IPS-11a (cell line): ENCODE data around the gene LMCD1.

Experiments used
- H3K4me3 ChIP-seq: one replicate; pipeline ENCODE4 v1.5.1; 2013; ENCODE audit warnings: low read depth, low read length, control low read depth

The LMCD1 gene

GRCh38 chr3:8556473-8556869 lies 54.8 kb downstream of the LMCD1 start:
- no peak overlapping the region for H3K4me3 ChIP-seq

GRCh38 chr3:8557298-8557697 lies 55.7 kb downstream of the LMCD1 start:
- H3K4me3 ChIP-seq = no peak overlapping the region

- no peak overlapping the region for H3K4me3 ChIP-seq
Observed at GRCh38 chr3:8558645-8559044, 57.0 kb downstream of the LMCD1 start.

- H3K4me3 ChIP-seq = no peak overlapping the region
Observed at GRCh38 chr3:8559351-8559750, 57.7 kb downstream of the LMCD1 start.

- H3K4me3 ChIP-seq = no peak overlapping the region
Observed at GRCh38 chr3:8560366-8561007, 58.9 kb downstream of the LMCD1 start.

GRCh38 chr3:8561370-8561769 lies 59.7 kb downstream of the LMCD1 start:
- H3K4me3 ChIP-seq = no peak overlapping the region

DNA sequence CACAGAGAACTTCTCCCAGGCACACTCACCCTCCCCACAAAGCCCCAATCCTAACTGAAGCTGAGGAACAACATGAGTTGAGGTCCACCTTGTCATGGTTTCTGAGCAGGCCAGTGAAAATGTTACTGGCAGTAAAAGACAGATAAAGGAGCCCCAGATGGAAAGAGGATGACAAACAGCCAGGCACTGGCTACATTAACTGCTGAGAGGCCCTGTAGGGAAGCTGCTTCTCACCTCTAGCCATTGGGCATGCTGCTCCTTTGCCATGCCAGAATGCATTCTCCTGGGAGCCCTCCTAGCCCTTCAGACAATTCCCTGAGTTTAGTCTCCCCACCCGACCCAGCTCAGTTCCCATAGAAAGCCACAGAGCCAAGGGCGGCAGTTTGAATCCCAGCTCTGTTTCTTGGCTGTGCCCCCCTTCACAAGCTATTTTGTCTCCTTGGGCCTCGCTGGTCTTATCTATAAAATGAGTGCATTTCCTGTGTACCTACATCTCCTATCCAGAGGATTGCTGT lies 60.5 kb downstream of the LMCD1 start:
- no peak overlapping the region for H3K4me3 ChIP-seq

DNA sequence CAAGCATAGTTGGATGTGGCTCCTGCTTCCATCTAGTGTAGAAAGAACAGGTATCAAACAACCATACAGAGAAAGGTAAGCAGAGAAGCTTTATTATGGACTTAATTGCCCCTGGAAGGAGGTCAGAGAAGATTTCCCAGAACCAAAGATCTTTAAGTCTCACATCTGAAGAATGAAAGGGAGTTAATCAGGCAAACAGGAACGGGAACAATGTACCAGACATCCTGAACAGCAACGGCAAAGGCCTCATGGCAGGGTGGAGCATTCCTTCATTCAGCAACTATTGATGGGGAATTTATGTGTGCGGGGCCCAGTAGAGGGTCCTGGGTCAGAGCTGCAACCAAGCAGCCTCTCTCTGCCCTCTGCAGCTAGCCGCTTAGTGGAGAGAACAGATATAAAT lies 61.5 kb downstream of the LMCD1 start:
- H3K4me3 ChIP-seq = no peak overlapping the region

DNA sequence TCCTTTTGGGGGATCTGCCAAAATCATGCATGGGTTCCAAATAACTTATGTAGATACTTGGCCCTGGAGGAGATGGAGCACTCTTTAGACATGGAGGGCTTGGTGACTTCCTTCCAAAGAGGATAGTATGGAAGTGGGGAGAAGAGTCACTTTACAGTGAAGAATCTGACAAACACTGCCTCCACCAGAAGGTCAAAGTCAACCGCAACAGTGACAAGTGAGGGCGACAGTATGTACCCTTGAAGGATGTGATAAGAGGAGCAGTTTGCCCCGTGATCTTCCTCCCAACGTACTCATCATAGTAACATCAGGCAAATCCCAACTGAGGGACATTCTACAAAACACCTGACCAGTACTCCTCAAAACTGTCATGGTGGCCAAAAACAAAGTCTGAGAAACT lies 62.0 kb downstream of the LMCD1 start:
- H3K4me3 ChIP-seq = no peak overlapping the region

GRCh38 chr3:8565376-8565775 lies 63.8 kb downstream of the LMCD1 start:
- H3K4me3 ChIP-seq = no peak overlapping the region

DNA sequence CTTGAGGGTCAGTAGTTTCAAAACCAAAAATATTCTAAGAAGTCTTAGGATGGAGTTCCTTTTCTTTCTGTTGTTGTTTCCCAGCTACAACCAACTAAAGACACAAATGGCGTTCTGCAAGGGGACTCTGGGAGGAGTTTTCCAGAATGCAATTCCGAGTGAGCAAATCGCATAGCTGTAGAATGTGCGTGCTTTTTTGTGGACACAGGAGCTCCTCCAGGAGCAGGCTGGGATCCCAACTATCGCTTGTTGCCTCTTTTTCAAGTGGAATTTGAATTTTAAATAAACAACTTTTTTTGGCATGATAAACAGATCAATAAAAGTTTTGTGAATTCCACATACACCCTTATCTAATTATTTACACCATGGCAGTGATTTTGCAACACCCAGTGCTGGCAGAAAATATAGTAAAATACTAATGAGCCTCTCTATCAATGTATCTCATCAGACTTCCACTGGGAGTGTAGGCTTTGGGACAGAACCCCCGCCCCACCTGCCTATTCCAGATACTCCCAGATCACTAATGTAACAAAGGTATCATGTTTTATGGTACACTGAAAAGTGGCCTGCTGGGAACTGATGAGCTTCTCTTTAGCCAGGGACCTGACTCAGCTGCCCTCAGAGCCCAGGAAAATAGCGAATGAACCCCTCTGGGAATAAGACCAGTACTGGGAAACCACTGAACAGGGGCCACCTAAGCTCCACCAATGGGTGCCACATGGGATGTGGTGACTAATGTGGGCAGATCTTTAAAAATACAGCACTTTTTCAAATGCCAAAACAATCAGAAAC lies 66.4 kb downstream of the LMCD1 start:
- H3K4me3 ChIP-seq = no peak overlapping the region

GRCh38 chr3:8571256-8571655 lies 69.6 kb downstream of the LMCD1 start:
- H3K4me3 ChIP-seq = no peak overlapping the region

- no peak overlapping the region for H3K4me3 ChIP-seq
Observed at GRCh38 chr3:8573342-8573926, 71.8 kb downstream of the LMCD1 start.

- no peak overlapping the region for H3K4me3 ChIP-seq
Observed at GRCh38 chr3:8574040-8574669, 72.5 kb downstream of the LMCD1 start.

DNA sequence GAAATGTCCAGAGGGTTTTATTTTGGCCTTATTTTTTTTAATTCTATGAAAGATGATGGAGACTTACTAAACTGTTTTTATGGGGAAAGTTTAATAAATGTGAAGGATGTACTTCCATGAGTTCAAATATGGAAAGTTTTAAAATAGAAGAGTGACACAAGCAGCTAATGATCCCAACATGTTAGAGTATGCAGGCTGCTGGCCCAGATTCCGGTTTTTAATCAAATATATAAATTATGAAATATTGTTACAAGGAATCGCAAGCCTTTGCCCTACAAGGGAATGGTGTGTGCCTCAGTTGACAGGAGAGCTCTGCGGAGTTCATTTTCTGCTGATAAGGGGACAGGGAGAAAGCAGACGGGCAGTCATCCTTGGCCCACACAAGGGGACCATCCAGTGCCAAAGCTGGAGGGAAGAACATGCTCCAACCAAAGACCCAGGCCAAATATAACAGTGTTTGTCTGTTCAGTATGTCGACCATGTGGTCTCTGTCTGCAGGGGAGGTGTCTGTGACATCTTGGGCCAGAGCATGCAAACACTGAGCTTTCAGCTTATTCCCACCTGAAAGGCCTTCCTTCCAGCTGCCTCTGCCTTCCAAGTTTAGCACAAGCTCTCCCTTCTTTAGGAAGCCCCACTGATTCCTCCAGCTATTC lies 73.2 kb downstream of the LMCD1 start:
- H3K4me3 ChIP-seq = no peak overlapping the region

- no peak overlapping the region for H3K4me3 ChIP-seq
Observed at GRCh38 chr3:8575364-8576104, 73.9 kb downstream of the LMCD1 start.

GRCh38 chr3:8576436-8576835 lies 74.8 kb downstream of the LMCD1 start:
- H3K4me3 ChIP-seq = no peak overlapping the region

GRCh38 chr3:8576841-8577571 lies 75.4 kb downstream of the LMCD1 start:
- H3K4me3 ChIP-seq = no peak overlapping the region

- no peak overlapping the region for H3K4me3 ChIP-seq
Observed at GRCh38 chr3:8578282-8578681, 76.7 kb downstream of the LMCD1 start.

- no peak overlapping the region for H3K4me3 ChIP-seq
Observed at GRCh38 chr3:8579096-8579495, 77.5 kb downstream of the LMCD1 start.
